Measurements from ENCODE around the gene CTAG1A.
"Not testable (repeated sequence)": the region's sequence is repeated elsewhere in the genome, so short reads cannot be mapped to it uniquely, and the experiment has no call there.

Gene CTAG1A

DNA sequence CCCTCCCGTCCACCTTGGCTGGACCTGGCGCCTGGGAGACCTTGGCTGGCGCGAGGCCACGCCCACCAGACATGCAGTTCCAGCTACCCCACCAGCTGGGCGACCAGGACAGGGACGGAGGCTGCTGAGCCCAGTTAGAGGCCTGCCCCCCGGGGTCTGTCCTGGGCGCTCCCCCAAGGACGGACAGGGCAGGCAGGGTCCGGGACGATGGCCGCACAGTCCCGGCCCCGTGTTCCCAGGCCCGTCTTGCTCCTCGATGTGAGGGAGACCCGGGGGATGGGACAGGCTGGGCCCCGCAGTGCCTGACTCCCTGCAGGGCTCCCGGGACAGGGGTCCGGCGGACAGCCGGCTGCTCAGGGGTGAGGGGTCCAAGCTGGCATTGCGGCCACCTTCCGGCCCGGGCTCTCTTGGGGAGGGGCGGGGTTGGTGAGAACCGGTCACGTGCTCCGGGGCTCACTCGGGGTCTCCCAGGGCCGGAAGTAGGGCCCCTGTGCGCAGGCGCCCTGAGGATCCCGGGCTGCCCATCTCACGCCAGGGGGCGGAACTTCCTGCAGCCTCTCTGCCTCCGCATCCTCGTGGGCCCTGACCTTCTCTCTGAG is at the start of gene CTAG1A:
Gene CTAG1A (plus strand): TSS at position 549 of the 599 bp plus-strand sequence. CDS start 74 bp downstream, outside the sequence.
- DNase-seq: not testable (repeated sequence)

DNA sequence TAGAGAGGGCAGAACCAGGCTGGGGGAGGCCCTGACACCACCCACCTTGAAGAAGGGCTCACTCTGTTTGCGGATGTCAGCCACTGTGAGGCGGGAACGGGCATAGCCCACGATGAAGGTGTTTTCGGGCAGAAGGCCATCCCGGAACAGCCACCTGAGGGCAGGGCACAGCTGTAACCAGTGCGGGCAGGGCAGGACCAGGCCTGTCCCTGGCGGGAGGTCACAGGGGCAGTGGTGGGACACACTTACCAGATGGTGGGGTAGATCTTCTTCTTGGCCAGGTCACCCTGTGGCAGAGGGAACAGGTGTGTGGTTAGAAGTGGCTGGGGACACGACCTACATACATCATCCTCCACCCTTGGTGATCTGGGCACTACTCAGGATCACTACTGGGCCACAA is 49.0 kb upstream of the CTAG1A start:
- no peak for DNase-seq

DNA sequence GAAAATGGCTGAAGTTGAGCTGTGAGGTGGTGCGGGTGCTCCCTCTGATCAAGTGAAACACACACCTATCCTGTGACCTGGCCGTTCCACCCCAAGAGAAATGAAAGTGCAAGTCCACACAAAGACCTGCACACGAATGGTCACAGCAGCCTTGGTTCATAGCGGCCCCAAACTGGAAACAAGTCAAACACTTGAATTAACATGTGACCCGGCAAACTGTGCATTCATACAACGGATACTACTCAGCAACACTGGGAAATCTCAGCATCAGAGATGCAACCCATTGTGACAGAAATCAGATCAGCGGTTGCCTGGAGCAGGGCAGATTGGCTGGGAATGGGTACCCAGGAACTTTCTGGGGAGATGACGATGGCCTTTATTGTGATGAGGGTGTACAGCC is 45.9 kb upstream of the CTAG1A start:
- no peak for DNase-seq

DNA sequence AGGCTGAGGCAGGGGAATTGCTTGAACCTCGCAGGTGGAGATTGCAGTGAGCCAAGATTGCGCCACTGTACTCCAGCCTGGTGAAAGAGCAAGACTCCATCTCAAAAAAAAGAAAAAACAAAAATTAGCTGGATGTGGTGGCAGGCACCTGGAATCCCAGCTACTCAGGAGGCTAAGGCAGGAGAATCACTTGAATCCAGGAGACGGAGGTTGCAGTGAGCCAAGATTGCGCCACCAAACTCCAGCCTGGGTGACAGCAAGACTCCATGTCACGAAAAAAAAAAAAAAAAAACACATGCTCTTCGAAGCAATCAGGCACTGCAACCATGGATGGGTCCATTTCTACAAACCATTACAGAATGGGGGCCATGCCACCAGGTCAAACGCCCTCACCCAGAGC is 44.6 kb upstream of the CTAG1A start:
- DNase-seq: not testable (repeated sequence)

DNA sequence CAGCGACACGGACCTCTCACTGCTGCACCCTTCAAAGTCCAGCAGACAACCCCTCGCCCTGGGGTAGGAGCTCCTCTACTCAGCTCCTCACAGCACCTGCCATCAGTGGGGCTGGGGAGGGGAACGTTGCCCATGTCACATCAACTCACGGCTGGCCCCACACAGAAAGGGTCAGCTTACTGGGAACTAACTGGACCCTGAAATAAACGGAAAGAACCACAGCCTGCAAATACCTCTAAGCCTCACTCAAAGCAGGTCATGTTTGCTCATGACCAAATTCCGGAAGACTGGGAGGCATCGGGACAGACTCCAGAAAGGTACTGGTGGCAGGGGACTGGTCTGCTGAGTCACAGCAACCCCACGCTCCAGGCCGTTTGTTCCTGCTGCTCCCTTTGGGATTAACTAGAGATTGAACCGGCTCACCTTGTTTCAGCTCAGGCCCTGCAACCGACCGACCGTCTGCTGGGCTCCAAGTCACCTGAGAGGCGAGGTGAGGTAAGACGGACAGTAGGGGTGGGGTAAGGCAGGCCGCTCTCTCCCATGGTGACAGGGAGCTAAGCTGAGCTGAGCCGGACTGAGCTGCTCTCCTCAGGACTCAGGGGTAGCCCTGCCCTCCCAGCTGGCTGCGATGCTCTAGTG is 43.9 kb upstream of the CTAG1A start:
- DNase-seq: no peak

DNA sequence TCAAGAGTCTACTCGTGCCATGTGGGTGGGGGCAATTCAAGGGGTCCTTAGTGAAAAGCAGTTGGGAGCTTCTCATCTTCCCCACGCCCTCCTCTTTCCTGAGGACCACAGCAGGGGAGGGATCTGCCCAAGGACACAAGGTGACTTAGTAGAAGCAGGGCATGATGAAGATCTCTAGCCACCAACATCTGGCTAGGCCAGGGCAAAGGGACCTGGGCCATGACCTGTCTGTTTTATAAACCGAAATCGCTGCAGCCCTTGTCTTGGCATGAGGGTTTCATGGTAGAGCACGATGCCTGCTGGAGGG is 43.4 kb upstream of the CTAG1A start:
- no peak for DNase-seq

DNA sequence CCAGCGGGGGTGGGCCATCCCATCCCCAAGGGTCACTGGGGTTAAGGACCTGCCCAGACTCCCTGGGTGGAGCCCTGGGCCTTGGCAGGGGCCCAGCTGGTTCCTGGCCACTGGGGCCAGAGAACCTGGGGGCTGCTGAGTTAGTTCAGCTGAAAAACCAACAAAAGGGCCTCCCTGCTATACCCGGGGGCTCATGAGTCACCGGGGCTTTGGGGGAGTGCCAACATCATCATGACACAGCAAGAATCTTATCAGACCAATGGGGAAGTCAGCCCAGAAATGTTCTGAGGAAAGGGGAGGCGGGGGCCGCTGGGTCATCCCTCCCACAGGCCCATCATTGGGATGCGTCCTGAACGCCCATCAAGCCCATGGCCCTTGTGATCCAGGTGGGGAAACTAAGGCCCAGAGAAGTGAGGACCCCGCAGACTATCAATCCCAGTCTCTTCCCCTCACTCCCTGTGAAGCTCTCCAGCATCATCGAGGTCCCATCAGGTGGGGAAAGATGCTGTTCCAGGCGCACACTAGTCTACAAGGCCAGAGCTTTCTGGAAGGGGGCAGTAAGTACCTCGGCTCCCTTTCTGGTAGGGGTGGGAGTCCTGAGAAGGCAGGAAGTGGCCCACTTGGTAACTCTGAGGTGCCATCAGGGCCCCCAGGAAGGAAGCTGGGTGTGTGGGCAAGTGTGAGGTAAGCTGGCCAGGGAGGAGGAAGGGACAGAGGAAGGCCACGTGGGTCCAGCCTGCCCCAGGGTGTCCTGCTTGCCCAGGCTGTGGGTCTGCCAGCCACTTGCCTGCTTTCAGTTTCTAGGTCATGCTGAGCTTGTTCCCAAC is 42.8 kb upstream of the CTAG1A start:
- DNase-seq: no peak

DNA sequence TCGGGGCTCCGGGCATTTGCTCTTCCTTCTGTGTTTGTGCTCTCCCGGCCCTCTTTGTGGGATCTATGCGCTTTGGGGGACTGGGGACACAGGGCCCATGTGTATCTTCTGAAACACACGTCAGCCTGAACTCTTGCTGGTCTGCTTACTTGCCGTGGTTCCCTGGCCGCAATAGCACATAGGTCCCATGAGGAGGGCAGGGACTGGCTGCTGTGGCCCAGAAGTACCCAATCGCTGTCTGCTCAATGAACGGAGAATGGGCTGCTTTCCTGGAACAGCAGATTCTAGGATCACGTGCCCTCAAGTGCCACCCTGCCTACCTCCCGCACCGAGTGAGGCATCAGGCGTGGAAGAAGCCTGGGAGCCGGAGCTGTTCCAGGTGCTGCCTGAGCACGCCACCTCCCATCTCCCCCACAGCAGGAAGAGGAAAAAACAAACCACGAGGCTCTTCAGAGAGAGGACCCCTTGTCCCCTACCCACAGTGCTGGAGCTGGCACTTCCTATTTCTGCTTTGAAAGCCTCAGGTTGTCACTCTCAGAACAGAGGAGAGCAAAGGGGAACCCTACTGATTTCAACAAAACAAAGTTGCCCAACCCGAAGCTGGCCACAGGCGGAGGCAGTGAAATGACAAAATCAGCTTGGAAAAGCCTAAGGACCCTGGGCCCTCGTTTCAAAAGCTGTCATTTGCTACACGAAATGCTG is 42.1 kb upstream of the CTAG1A start:
- peak in 2 of 6 experiments; percentile 17 to 24 for DNase-seq

DNA sequence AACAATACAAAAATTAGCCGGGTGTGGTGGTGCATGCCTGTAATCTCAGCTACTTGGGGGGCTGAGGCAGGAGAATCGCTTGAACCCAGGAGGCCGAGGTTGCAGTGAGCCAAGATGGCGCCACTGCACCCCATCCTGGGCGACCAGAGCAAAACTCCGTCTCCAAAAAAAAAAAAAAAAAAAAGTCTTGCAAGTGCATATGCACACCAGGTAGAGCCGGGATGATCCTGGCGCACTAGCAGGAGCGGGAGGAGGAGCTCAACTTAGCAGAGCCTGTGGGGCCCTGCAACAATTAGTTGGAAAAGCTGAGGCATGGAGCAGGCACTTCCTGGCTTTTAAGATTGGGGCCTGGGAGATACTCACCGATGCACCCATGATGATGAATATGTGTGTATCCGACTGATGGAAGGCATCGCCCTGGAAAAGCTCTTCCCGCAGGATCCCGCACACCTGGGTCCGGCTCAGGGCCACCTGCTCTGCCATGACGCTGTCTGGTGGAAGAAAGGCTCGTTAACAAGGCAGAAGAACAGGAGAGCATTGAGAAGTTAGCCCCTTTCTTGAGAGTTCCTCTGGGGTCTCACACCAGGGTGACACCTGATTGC is 39.2 kb upstream of the CTAG1A start:
- no peak for DNase-seq

DNA sequence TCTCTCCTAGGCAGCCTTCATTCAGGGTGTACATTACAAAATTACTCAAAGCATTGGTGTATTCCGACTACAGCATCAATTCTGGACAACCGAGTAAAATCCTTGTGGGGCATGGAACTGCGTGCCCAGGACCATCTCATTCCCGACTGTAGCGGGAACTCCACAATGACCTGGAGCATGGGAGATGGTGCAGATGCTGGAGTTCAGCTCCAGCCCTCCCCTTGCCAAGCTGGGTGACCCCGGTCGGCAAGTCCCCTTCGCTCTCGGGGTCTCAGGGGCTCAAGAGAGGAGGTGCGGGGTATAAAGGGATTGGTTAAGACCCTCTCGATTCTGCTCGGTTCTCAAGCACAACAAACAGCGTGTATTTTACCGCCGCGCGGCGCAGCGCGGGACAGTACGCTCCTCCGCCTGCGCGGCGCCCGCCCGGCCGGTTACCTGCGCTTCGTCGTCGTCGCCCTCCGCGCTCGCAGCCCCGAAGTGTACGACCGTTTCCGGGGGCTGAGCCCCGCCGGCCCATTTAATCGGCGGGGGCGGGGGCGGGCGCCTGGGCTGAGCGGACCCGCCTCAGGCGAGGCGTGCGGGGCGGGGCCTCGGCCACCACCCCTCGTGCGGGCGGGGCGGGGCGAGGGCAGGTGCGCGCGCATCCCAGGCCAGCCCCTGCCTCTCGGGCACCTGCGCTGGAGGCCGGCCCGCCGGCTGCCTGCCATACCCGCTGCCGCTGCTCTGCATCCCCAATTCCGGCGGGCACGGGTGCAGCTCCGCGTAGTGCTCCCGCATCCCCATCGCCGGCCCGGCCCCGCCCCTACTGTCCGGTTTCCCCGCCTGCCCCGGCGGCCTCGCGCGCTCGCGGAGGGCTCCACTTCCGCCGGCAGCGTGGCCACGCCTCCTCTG is 38.3 kb upstream of the CTAG1A start, which contains the start of gene G6PD:
Gene G6PD (minus strand): TSS at position 493 of the 891 bp plus-strand sequence. CDS start 691 bp downstream, outside the sequence.
- peak; percentile 78 to 95 (median 86) for DNase-seq

DNA sequence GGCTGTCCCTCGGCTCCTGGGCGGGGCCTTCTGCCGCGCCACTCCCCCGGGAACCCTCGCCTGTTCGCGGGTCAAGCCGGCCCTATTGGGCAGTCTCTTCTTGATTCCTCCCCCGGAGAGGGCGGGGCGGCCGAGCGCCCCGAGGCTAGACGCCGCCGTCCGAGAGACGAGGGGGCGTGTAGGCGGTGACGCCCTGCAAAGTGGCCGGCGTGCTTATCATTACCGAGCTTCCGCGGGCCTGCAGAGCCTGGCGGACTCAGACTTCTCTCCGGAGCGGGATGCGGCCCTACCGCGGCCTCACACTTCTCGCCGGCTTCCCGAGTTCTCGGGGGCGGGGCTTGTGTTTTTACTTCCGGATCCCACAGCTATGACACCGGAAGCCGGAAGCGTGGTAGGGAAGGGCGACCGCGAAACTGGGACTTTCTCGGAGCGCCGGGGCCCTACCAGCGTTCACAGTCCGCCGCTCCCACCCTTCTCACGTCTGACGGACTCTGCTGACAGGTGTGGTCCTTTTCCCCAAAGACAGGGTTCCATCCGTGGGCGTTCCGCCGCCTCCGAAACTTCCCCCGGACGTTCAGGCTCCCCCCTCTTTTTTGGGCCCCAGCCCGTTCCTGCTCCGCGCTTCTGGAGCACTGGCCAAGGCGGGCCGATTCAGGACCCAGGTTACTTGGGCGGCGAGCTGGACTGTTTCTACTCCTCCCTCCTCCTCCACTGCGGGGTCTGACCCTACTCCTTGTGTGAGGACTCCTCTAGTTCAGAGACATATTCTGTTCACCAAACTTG is 37.5 kb upstream of the CTAG1A start, which contains the start of gene IKBKG:
Gene IKBKG (plus strand): TSS at position 376 of the 783 bp plus-strand sequence. CDS start 4,383 bp downstream, outside the sequence.
- peak; percentile 84 to 95 (median 89) for DNase-seq

DNA sequence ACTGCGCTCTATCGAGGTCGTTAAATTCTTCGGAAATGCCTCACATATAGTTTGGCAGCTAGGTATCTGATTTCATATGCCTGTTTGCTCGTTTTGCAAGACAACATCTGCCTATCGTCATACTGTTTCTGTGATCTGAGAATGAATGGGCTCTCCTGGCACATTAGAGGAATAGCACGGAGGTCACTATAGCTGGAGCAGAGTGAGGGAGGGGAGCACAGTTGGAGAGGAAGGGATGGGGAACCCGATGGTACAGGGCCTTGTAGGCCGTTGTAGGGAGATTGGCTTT is 37.0 kb upstream of the CTAG1A start:
- no peak for DNase-seq

DNA sequence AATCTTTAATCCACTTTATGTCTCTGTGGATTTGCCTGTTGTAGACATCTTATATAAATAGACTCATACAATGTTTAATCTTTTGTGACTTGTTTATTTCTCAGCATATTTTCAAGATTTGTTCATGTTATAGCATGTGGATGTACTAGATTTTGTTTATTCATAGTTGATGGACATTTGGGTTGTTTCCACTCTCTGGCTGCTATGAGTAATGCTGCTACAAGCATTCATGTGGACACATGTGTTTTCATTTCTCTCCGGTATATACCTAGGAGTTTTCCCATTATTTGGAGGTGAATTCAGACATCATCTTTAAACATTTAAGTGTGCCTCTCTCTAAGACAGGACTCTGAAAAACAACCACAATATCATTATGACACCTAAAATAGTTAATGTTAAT is 35.2 kb upstream of the CTAG1A start:
- DNase-seq: no peak

DNA sequence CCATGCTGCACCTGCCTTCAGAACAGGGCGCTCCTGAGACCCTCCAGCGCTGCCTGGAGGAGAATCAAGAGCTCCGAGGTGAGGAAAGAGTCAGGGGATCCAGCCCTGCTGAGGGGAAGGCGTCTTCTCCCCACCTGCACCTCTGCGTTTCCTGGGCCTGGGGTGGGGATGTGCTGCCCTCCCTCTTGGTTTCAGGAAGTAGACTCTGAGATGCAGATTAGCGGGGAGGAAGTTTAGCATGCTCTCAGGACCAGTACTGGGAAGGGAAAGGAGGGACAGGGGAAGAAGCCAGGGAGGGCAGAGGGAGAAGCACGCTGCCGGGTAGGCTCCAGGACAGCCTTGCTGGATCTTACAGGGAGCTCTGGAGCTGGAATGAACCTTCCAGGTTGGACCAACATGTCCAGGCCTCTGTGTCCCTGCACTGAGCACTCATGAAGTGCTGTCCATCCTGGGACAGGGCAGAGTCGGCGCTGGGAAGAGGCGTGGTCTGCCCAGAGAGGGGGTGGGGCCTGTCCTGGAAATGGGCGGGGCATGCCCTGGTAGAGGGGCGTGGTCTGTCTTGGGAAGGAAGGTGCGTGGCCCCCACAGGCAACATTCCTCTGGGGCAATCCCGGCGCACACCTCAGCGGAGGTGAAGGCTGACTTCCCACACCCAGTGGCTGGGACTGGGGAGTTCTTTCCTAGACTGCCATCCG is 32.7 kb upstream of the CTAG1A start:
- DNase-seq: not testable (repeated sequence)

DNA sequence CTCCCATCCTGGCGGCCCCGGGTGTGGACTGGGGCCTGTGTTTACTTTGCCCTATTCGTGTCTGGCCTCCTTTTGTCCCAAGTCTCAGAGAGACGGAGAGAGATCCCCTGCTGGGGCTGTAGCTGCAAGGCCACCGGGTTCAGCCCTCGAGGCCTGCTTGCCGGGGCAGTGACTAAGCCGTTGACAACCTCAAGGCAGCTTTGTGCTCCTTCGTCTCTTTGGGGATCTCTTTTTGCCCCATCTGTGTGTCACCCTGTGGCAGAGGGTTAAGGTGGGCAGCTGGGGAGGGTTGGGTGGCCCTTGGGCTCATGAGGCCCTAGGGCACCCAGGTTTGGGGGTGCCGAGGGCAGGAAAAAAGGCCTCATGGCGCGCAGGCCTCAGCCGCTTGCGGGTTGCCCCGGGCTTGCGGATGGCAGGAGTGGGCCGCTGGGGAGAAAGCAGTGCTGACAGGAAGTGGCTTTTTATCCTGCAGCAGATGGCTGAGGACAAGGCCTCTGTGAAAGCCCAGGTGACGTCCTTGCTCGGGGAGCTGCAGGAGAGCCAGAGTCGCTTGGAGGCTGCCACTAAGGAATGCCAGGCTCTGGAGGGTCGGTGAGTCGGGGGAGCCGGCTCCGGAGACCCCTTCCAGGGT is 26.8 kb upstream of the CTAG1A start:
- DNase-seq: not testable (repeated sequence)

DNA sequence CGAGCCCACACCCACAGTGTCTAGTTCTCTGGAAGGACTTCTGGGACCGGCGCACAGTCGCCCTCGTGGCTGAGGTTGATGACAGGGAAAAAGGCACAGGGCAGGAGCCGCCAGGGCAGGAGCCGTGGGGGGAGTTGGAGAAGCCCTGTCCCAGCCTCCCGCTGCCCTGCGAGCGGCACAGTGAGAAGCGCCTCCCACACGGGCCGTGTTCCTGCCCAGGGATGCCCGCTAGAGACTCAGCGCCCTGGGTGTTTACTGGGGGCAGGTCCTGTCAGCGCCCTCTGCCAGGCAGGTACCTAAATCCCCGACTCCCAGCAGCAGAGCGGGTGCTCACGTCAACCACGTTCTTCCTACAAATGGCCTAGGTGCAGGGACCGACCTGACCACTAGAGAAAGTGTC is 26.0 kb upstream of the CTAG1A start:
- not testable (repeated sequence) for DNase-seq

DNA sequence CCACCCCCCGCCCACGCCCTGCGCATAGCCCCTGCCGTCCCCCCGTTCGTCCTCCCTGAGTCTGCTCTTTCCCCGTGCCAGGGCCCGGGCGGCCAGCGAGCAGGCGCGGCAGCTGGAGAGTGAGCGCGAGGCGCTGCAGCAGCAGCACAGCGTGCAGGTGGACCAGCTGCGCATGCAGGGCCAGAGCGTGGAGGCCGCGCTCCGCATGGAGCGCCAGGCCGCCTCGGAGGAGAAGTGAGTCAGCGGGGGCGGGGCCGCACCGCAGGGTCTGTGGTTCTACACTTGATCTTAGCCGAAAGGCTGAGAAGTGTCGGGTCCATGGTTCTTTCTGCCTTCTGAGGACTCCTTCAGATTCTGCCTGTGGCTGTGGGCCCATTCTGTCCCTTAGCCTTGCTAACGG is 24.6 kb upstream of the CTAG1A start:
- not testable (repeated sequence) for DNase-seq

DNA sequence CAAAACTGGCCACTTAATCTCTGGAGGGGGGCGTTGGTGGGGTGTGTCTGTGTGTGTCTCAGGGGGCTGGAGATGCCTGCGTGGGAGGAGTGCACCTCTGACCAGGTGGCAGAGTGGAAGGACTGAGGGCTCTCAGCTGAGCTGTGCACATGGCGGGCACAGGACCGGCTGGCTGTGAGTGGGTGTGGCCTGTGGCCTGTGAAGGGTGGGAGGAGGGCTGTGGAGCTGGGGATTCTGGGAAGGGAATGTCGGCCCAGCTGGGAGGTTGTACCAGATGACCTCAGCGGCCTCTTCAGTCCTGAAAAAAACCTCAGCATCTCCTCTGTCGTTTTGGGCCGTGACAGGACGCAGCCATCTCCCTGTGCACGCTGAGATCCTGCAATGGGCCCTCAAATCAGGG is 22.6 kb upstream of the CTAG1A start:
- DNase-seq: not testable (repeated sequence)

DNA sequence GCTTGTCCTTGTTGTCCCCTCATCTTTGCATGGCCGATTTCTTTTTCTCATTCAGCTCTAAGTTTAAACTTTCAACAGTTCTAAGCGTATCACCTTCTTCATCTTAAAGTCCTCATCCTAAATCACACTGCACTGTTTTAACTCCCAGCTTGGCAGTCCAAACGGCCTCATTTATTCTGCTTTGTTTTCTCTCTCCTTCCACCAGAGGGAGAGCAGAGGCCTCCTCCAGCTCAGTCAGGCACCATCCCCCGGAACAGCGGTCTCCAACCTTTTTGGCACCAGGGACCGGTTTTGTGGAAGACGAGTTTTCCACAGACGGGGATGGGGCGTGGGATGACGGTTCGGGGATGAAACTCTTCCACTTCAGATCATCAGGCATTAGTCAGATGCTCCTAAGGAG is 14.6 kb upstream of the CTAG1A start:
- DNase-seq: not testable (repeated sequence)

DNA sequence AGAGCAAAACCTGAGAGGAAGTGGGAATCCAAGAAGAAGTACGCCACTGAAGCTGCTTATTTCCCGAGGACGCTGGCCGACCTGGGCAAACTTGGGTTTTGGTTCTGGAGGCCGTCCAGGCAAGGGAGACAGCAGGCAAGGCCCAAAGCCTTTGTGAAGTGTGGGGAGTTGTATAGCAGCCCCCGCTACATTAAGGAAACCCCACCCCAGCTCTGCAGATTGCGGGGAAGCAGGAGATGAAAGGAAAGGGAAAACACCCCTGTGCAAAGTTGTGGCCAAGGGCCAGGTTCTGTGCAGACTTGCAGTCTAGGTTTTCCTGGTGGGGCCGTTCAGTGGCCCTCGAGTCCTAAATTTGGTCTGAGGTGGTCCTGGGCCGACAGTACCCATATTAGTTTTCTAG is 11.9 kb upstream of the CTAG1A start:
- not testable (repeated sequence) for DNase-seq
